GM21360 (cell line): ENCODE measurements around the gene CARS1.
"Not testable (repeated sequence)": the region's sequence is repeated elsewhere in the genome, so short reads cannot be mapped to it uniquely, and the experiment has no call there.

ENCODE experiments used
- ATAC-seq: cut with Tn5 transposase; IDR thresholded peaks from one replicate; pipeline ENCODE4 v1.9.1; 2021; ENCODE audit warnings: mild to moderate bottlenecking, moderate library complexity; ENCODE audit not compliant: unreplicated experiment

The CARS1 gene

GRCh38 chr11:3063876-3064275 is 6.7 kb upstream of the CARS1 start:
- ATAC-seq = not testable (repeated sequence)

GRCh38 chr11:3063432-3063831 is 6.2 kb upstream of the CARS1 start:
- not testable (repeated sequence) for ATAC-seq

- ATAC-seq = no peak
Measured at GRCh38 chr11:3060436-3061025, 3.3 kb upstream of the CARS1 start.

- no peak for ATAC-seq
Measured at GRCh38 chr11:3058753-3059664, 1.8 kb upstream of the CARS1 start.

- peak; percentile 17 for ATAC-seq
Measured at GRCh38 chr11:3056296-3057068, 741 bp downstream of the CARS1 start.

GRCh38 chr11:3055891-3056290 is 1.3 kb downstream of the CARS1 start:
- no peak for ATAC-seq

GRCh38 chr11:3052567-3052966 is 4.7 kb downstream of the CARS1 start:
- no peak for ATAC-seq

GRCh38 chr11:3052109-3052479 is 5.1 kb downstream of the CARS1 start:
- no peak for ATAC-seq

- no peak for ATAC-seq
Measured at GRCh38 chr11:3051196-3052108, 5.8 kb downstream of the CARS1 start.

GRCh38 chr11:3050386-3051195 is 6.6 kb downstream of the CARS1 start:
- no peak for ATAC-seq

- peak; percentile 92 for ATAC-seq
Measured at GRCh38 chr11:3049430-3050243, 7.6 kb downstream of the CARS1 start.

GRCh38 chr11:3047637-3048036 is 9.6 kb downstream of the CARS1 start:
- ATAC-seq = no peak

GRCh38 chr11:3046641-3047040 is 10.6 kb downstream of the CARS1 start:
- no peak for ATAC-seq

- no peak for ATAC-seq
Measured at GRCh38 chr11:3046190-3046589, 11.0 kb downstream of the CARS1 start.

GRCh38 chr11:3044915-3045314 is 12.3 kb downstream of the CARS1 start:
- no peak for ATAC-seq

- ATAC-seq = no peak
Measured at GRCh38 chr11:3044004-3044403, 13.2 kb downstream of the CARS1 start.

- ATAC-seq = no peak
Measured at GRCh38 chr11:3043315-3043871, 13.8 kb downstream of the CARS1 start.

GRCh38 chr11:3042496-3043314 is 14.5 kb downstream of the CARS1 start:
- no peak for ATAC-seq
